Caco-2 (cell line): ENCODE data around the gene CNTN5. TPM values are rescaled to one million over a fixed set of nuclear protein-coding genes. Genes with fewer than 3 reads are reported as not detected.
"Not testable (repeated sequence)": the region's sequence is repeated elsewhere in the genome, so short reads cannot be mapped to it uniquely, and the experiment has no call there.

Experiments used
- BruUV-seq: library from RNA; stranded (reverse); fragments of 400-500 nt; replicated peaks from 2 replicates; lab custom pipeline; 2021; lab: Mats Ljungman, UMichigan
- CTCF ChIA-PET: fragments of 300-600 bp; sonication (Branson Sonifier 250); formaldehyde crosslinking; loops from one replicate; lab custom pipeline; 2022; ENCODE audit warnings: antibody characterized with exemption; lab: Charles Lee
- POLR2A ChIA-PET: fragments of 300-600 bp; sonication (Branson Sonifier 250); formaldehyde crosslinking; loops from one replicate; lab custom pipeline; 2022; ENCODE audit warnings: antibody characterized with exemption; lab: Charles Lee
- DNase-seq, 2 experiments: peaks; one replicate each; pipeline versions ENCODE4 v3.0.0 to v3.0.0-alpha.2; 2020 to 2022
- H3K27me3 ChIP-seq: replicated peaks from 2 replicates; pipeline ENCODE4 v1.6.0; 2011; ENCODE audit warnings: low read length; ENCODE audit not compliant: control insufficient read depth, insufficient read depth
- H3K36me3 ChIP-seq: 2 replicates; pipeline ENCODE4 v1.5.1; 2011; ENCODE audit warnings: low read length; ENCODE audit not compliant: control insufficient read depth, insufficient read depth
- H3K4me1 ChIP-seq: fragments of 250-450 bp; sonication (Bioruptor Pico); 2 replicates; pipeline ENCODE4 v1.5.1; 2020; ENCODE audit warnings: mild to moderate bottlenecking
- H3K4me3 ChIP-seq: 2 replicates; pipeline ENCODE4 v1.5.1; 2011; ENCODE audit warnings: low read depth, mild to moderate bottlenecking, control low read depth, low read length
- H3K9me3 ChIP-seq: fragments of 250-450 bp; sonication (Bioruptor Pico); 2 replicates; pipeline ENCODE4 v1.5.1; 2020; ENCODE audit warnings: mild to moderate bottlenecking, moderate library complexity
- H3K27ac Mint-ChIP-seq: one replicate; pipeline ENCODE4 v1.8.0; 2022; ENCODE audit warnings: mixed read lengths; ENCODE audit not compliant: unreplicated experiment
- H3K27me3 Mint-ChIP-seq: one replicate; pipeline ENCODE4 v1.8.0; 2022; ENCODE audit warnings: mixed read lengths; ENCODE audit not compliant: insufficient read depth, unreplicated experiment
- H3K36me3 Mint-ChIP-seq: one replicate; pipeline ENCODE4 v1.8.0; 2022; ENCODE audit warnings: mild to moderate bottlenecking, mixed read lengths; ENCODE audit not compliant: insufficient read depth, unreplicated experiment
- H3K4me1 Mint-ChIP-seq: one replicate; pipeline ENCODE4 v1.8.0; 2022; ENCODE audit warnings: low read depth, mixed read lengths; ENCODE audit not compliant: unreplicated experiment
- H3K4me3 Mint-ChIP-seq: one replicate; pipeline ENCODE4 v1.8.0; 2022; ENCODE audit warnings: mild to moderate bottlenecking, moderate library complexity, mixed read lengths; ENCODE audit not compliant: unreplicated experiment
- H3K9me3 Mint-ChIP-seq: one replicate; pipeline ENCODE4 v1.8.0; 2022; ENCODE audit warnings: mixed read lengths; ENCODE audit not compliant: unreplicated experiment
- intact Hi-C: fragments of 100-400 bp; cut with micrococcal nuclease; formaldehyde crosslinking; loops from one replicate; pipeline ENCODE4 v1.10.0; 2022; ENCODE audit not compliant: unreplicated experiment
- total RNA-seq: library from RNA; stranded (reverse); gene quantifications from 2 replicates; pipeline ENCODE4 v1.2.3, GENCODE V29; 2022
- TF ChIP-seq, protein P1 (sequence below), 2 experiments: fragments of 200-600 bp in 1 of 2; IDR thresholded peaks; 1 replicate in 1 of 2; 2 replicates in 1 of 2; pipeline versions ENCODE4 v1.5.1 to v1.8.0; 2011 to 2022; ENCODE audit warnings: antibody characterized with exemption in 1 of 2, control low read depth in 1 of 2, inconsistent platforms in 1 of 2, low read depth in 1 of 2, low read length in 1 of 2, mild to moderate bottlenecking in 1 of 2, moderate library complexity in 1 of 2; ENCODE audit not compliant: insufficient read depth in 1 of 2, severe bottlenecking in 1 of 2, unreplicated experiment in 1 of 2

Gene CNTN5
- total RNA-seq, 1 experiment from 2014 or later, result 1.00 TPM

- POLR2A ChIA-PET, result no interaction called here
- BruUV-seq, result no TSS peak
- Mint-ChIP-seq H3K27ac (no peak overlapping the region), H3K4me1 (no peaks in the 10 kb centered on the region), H3K36me3 (no peaks in the 10 kb centered on the region), H3K4me3 (no peak overlapping the region), H3K9me3 (no peaks in the 10 kb centered on the region), H3K27me3 (peaks cover 3% of the 10 kb centered on the region)
- TF ChIP-seq, protein P1, sequence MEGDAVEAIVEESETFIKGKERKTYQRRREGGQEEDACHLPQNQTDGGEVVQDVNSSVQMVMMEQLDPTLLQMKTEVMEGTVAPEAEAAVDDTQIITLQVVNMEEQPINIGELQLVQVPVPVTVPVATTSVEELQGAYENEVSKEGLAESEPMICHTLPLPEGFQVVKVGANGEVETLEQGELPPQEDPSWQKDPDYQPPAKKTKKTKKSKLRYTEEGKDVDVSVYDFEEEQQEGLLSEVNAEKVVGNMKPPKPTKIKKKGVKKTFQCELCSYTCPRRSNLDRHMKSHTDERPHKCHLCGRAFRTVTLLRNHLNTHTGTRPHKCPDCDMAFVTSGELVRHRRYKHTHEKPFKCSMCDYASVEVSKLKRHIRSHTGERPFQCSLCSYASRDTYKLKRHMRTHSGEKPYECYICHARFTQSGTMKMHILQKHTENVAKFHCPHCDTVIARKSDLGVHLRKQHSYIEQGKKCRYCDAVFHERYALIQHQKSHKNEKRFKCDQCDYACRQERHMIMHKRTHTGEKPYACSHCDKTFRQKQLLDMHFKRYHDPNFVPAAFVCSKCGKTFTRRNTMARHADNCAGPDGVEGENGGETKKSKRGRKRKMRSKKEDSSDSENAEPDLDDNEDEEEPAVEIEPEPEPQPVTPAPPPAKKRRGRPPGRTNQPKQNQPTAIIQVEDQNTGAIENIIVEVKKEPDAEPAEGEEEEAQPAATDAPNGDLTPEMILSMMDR (IDR thresholded peaks at IDR 0.05; ENCODE audit: insufficient read depth in 1 of 2, low read depth in 1 of 2, low read length in 1 of 2, severe bottlenecking in 1 of 2, unreplicated experiment in 1 of 2), result no peak
- H3K9me3 ChIP-seq, result no peaks in the 10 kb centered on the region
- intact Hi-C loops, result no loop called here
- H3K27me3 ChIP-seq, result no peaks in the 10 kb centered on the region
- no peaks in the 10 kb centered on the region for H3K36me3 ChIP-seq
- H3K4me1 ChIP-seq, result no peaks in the 10 kb centered on the region
- DNase-seq, result no peak
- CTCF ChIA-PET, result no interaction called here
- H3K4me3 ChIP-seq, result no peak overlapping the region
Observed at GRCh38 chr11:99117603-99118002, 96.9 kb downstream of the CNTN5 start.

DNA sequence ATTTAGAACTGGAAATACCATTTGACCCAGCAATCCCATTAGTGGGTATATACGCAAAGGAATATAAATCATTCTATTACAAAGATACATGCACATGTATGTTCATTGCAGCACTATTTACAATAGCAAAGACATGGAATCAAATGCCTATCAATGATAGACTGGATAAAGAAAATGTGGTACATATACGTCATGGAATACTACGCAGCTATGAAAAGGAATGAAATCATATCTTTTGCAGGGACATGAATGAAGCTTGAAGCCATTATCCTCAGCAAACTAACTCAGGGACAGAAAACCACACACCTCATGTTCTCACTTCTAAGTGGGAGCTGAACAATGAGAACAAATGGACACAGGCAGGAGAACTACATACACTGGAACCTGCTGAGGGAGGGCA is 113.1 kb downstream of the CNTN5 start:
- intact Hi-C loops, CTCF ChIA-PET, BruUV-seq, H3K36me3 ChIP-seq, H3K27me3 ChIP-seq, H3K4me1 ChIP-seq, H3K27ac Mint-ChIP-seq, DNase-seq, H3K27me3 Mint-ChIP-seq, POLR2A ChIA-PET, H3K4me1 Mint-ChIP-seq, H3K36me3 Mint-ChIP-seq, H3K4me3 Mint-ChIP-seq, H3K9me3 ChIP-seq, H3K4me3 ChIP-seq: not testable (repeated sequence)
- H3K9me3 Mint-ChIP-seq, result peaks cover 10% of the 10 kb centered on the region

DNA sequence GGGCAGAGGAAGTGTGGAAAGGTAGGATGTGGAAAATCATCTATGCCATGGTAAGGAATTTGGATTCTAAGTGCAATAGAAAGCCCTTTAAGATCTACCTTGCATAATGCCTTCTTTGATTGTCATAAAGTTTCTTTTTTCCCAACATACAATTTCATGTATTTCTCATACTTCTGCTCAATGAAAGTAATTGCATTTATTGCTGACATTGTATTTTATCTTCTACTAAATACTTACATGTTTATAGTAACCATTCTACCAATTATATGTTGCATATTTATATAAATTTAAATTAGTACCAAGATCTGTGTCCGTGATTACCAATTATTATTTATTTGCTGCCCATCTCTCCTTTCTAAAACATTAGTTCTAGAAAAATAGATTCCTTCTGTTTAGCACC is 114.8 kb downstream of the CNTN5 start:
- H3K4me3 Mint-ChIP-seq, result no peak overlapping the region
- no TSS peak for BruUV-seq

More for the DNA sequence above, 114.8 kb downstream of the CNTN5 start:
- no peaks in the 10 kb centered on the region for H3K4me1 ChIP-seq
- no peak overlapping the region for H3K4me3 ChIP-seq
- no peaks in the 10 kb centered on the region for H3K27me3 Mint-ChIP-seq
- POLR2A ChIA-PET, result no interaction called here
- TF ChIP-seq, protein P1 (IDR thresholded peaks at IDR 0.05; ENCODE audit: insufficient read depth in 1 of 2, low read depth in 1 of 2, low read length in 1 of 2, severe bottlenecking in 1 of 2, unreplicated experiment in 1 of 2), result no peak
- DNase-seq, result no peak
- H3K27ac Mint-ChIP-seq, result no peak overlapping the region
- H3K36me3 Mint-ChIP-seq, result no peaks in the 10 kb centered on the region
- H3K36me3 ChIP-seq, result no peaks in the 10 kb centered on the region
- H3K9me3 Mint-ChIP-seq, result no peaks in the 10 kb centered on the region
- H3K4me1 Mint-ChIP-seq, result no peaks in the 10 kb centered on the region
- intact Hi-C loops, result no loop called here
- H3K9me3 ChIP-seq, result no peaks in the 10 kb centered on the region
- no peaks in the 10 kb centered on the region for H3K27me3 ChIP-seq
- CTCF ChIA-PET, result no interaction called here
